Parathyroid adenoma (tissue), 2 donors: ENCODE data around the gene URI1.

Experiments
- H2AFZ ChIP-seq: fragments of 300-600 bp; sonication (generic); one replicate; pipeline ENCODE4 v1.7.0; 2017; ENCODE audit warnings: antibody characterized with exemption, mild to moderate bottlenecking
- H3K27ac ChIP-seq: fragments of 300-600 bp; sonication (generic); one replicate; pipeline ENCODE4 v1.7.0; 2017
- H3K27me3 ChIP-seq: fragments of 300-600 bp; sonication (generic); one replicate; pipeline ENCODE4 v1.7.0; 2017; ENCODE audit warnings: low read length; ENCODE audit not compliant: control insufficient read depth, insufficient read depth
- H3K36me3 ChIP-seq: fragments of 300-600 bp; sonication (generic); one replicate; pipeline ENCODE4 v1.7.0; 2017; ENCODE audit warnings: low read length; ENCODE audit not compliant: control insufficient read depth, insufficient read depth
- H3K4me1 ChIP-seq: fragments of 300-600 bp; sonication (generic); one replicate; pipeline ENCODE4 v1.7.0; 2017; ENCODE audit warnings: control low read depth
- H3K4me2 ChIP-seq: fragments of 300-600 bp; sonication (generic); one replicate; pipeline ENCODE4 v1.7.0; 2017; ENCODE audit warnings: low read length
- H3K4me3 ChIP-seq: fragments of 300-600 bp; sonication (generic); one replicate; pipeline ENCODE4 v1.7.0; 2017; ENCODE audit warnings: low read depth, low read length
- H3K79me2 ChIP-seq: fragments of 300-600 bp; sonication (generic); one replicate; pipeline ENCODE4 v1.7.0; 2017; ENCODE audit warnings: control low read depth
- H3K9ac ChIP-seq: fragments of 300-600 bp; sonication (generic); one replicate; pipeline ENCODE4 v1.7.0; 2017; ENCODE audit warnings: mild to moderate bottlenecking
- H3K9me3 ChIP-seq: fragments of 300-600 bp; sonication (generic); one replicate; pipeline ENCODE4 v1.7.0; 2017; ENCODE audit warnings: low read length; ENCODE audit not compliant: control insufficient read depth
- CTCF ChIP-seq: fragments of 300-600 bp; sonication (generic); IDR thresholded peaks from one replicate; pipeline ENCODE4 v1.7.0; 2017; ENCODE audit warnings: antibody characterized with exemption, mild to moderate bottlenecking
- donor health status: primary hyperparathyroidism.

URI1 gene

GRCh38 chr19:29952177-29952576, 10.1 kb downstream of the URI1 start:
- H3K36me3 ChIP-seq, result no peaks in the 10 kb centered on the region
- no peak overlapping the region for H3K4me2 ChIP-seq
- H3K9ac ChIP-seq, result no peak overlapping the region
- no peaks in the 10 kb centered on the region for H3K27me3 ChIP-seq
- H2AFZ ChIP-seq, result no peak overlapping the region
- no peaks in the 10 kb centered on the region for H3K4me1 ChIP-seq
- no peak for TF ChIP-seq CTCF
- no peaks in the 10 kb centered on the region for H3K9me3 ChIP-seq
- peaks cover 12% of the 10 kb centered on the region for H3K79me2 ChIP-seq
- no peak overlapping the region for H3K4me3 ChIP-seq
- H3K27ac ChIP-seq, result no peak overlapping the region

GRCh38 chr19:29952646-29953045, 10.6 kb downstream of the URI1 start:
- Histone ChIP-seq H3K4me1 (no peaks in the 10 kb centered on the region), H3K4me2 (no peak overlapping the region), H2AFZ (no peak overlapping the region), H3K9ac (no peak overlapping the region), H3K27ac (no peak overlapping the region), H3K9me3 (no peaks in the 10 kb centered on the region), H3K27me3 (no peaks in the 10 kb centered on the region), H3K79me2 (peaks cover 12% of the 10 kb centered on the region), H3K36me3 (no peaks in the 10 kb centered on the region), H3K4me3 (no peak overlapping the region)
- no peak for TF ChIP-seq CTCF

- no peak overlapping the region for H3K27ac ChIP-seq
- TF ChIP-seq CTCF, result no peak
- H3K79me2 ChIP-seq, result peaks cover 19% of the 10 kb centered on the region
- no peak overlapping the region for H2AFZ ChIP-seq
- H3K36me3 ChIP-seq, result no peaks in the 10 kb centered on the region
- no peak overlapping the region for H3K4me3 ChIP-seq
- H3K9me3 ChIP-seq, result no peaks in the 10 kb centered on the region
- H3K4me1 ChIP-seq, result no peaks in the 10 kb centered on the region
- H3K27me3 ChIP-seq, result no peaks in the 10 kb centered on the region
- H3K4me2 ChIP-seq, result no peak overlapping the region
- no peak overlapping the region for H3K9ac ChIP-seq
These were observed 11.6 kb downstream of the URI1 start for GRCh38 chr19:29953352-29954247.

- Histone ChIP-seq H3K36me3 (no peaks in the 10 kb centered on the region), H2AFZ (no peak overlapping the region), H3K9me3 (no peaks in the 10 kb centered on the region), H3K4me1 (no peaks in the 10 kb centered on the region), H3K4me2 (no peak overlapping the region), H3K27ac (no peak overlapping the region), H3K79me2 (peaks cover 43% of the 10 kb centered on the region), H3K9ac (no peak overlapping the region), H3K4me3 (no peak overlapping the region), H3K27me3 (no peaks in the 10 kb centered on the region)
- no peak for TF ChIP-seq CTCF
These were observed 14.8 kb downstream of the URI1 start for GRCh38 chr19:29956855-29957254.

GRCh38 chr19:29961311-29961710, 19.3 kb downstream of the URI1 start:
- Histone ChIP-seq H3K27ac (no peak overlapping the region), H3K9ac (no peak overlapping the region), H3K4me2 (no peak overlapping the region), H3K36me3 (no peaks in the 10 kb centered on the region), H3K4me1 (peaks cover 10% of the 10 kb centered on the region), H3K27me3 (no peaks in the 10 kb centered on the region), H2AFZ (no peak overlapping the region), H3K9me3 (no peaks in the 10 kb centered on the region), H3K79me2 (peaks cover 36% of the 10 kb centered on the region), H3K4me3 (no peak overlapping the region)
- TF ChIP-seq CTCF, result no peak
